Lower lobe of right lung (tissue), 2 donors: ENCODE data around the gene EPHB3. TPM values are rescaled to one million over a fixed set of nuclear protein-coding genes. Genes with fewer than 3 reads are reported as not detected.

Source experiments
- ATAC-seq, 2 donors: fragments of 200-7000 bp; cut with Tn5 transposase; one replicate each; pipeline ENCODE4 v1.9.1; 2020 to 2022; ENCODE audit warnings: mild to moderate bottlenecking in 2 of 2, moderate library complexity in 2 of 2
- DNase-seq: peaks from one replicate; pipeline ENCODE4 v3.0.0-alpha.2; 2020
- H3K27ac ChIP-seq: fragments of 200-600 bp; one replicate; pipeline ENCODE4 v1.8.0; 2022
- H3K27me3 ChIP-seq: fragments of 200-600 bp; one replicate; pipeline ENCODE4 v1.8.0; 2022; ENCODE audit warnings: low read depth
- H3K36me3 ChIP-seq: fragments of 200-600 bp; one replicate; pipeline ENCODE4 v1.8.0; 2022; ENCODE audit warnings: mild to moderate bottlenecking
- H3K4me1 ChIP-seq: fragments of 200-600 bp; one replicate; pipeline ENCODE4 v1.8.0; 2022
- H3K4me3 ChIP-seq: fragments of 200-600 bp; one replicate; pipeline ENCODE4 v1.8.0; 2022; ENCODE audit warnings: mild to moderate bottlenecking
- H3K9me3 ChIP-seq: fragments of 200-600 bp; one replicate; pipeline ENCODE4 v1.8.0; 2022
- CTCF ChIP-seq: fragments of 200-600 bp; IDR thresholded peaks from one replicate; pipeline ENCODE4 v1.8.0; 2022; ENCODE audit warnings: antibody characterized with exemption, mild to moderate bottlenecking
- intact Hi-C: fragments of 100-400 bp; cut with DNase I; formaldehyde crosslinking; loops from one replicate; pipeline ENCODE4 v1.11.0; 2022
- long read RNA-seq: library from polyadenylated mRNA; unstranded; transcript quantifications from one replicate; pipeline ENCODE4 v2.0.0, GENCODE V29; 2021
- total RNA-seq: library from RNA; stranded (reverse); fragmentation: NEBNext Ultra II Directional; extraction: Animal tissue kit (Norgen Biotek cat#: 25700); gene quantifications from one replicate; pipeline ENCODE4 v1.2.1, GENCODE V29; 2021
- donor health status: DM: no; HTN: yes; CAD: no; lungs with severe emphysema.

The EPHB3 gene
- total RNA-seq, result 4.9 TPM
- long read RNA-seq, full-length matches to known transcripts, result 6 of 15 reads
- long read RNA-seq, partial matches to known transcripts, result 8 of 15 reads
- long read RNA-seq, other reads (novel, unspliced or antisense), result 1 of 15 reads

GRCh38 chr3:184561061-184561912 is at the start of gene EPHB3:
Gene EPHB3, plus strand, starts transcription at chr3:184561785. Its CDS starts 451 bp downstream, at chr3:184562236.
- H3K27me3 ChIP-seq, result peaks cover 5% of the 10 kb centered on the region
- H3K4me1 ChIP-seq, result peaks cover 40% of the 10 kb centered on the region
- TF ChIP-seq CTCF, result peak; percentile 99
- intact Hi-C loops, result no loop called here
- no peaks in the 10 kb centered on the region for H3K36me3 ChIP-seq
- DNase-seq (peak; percentile 99), ATAC-seq (peak; percentile 92 to 94)
- no peaks in the 10 kb centered on the region for H3K9me3 ChIP-seq
- peak within 1 kb of the TSS; percentile 56 for H3K27ac ChIP-seq
- H3K4me3 ChIP-seq, result peak within 1 kb of the TSS; percentile 66

DNA sequence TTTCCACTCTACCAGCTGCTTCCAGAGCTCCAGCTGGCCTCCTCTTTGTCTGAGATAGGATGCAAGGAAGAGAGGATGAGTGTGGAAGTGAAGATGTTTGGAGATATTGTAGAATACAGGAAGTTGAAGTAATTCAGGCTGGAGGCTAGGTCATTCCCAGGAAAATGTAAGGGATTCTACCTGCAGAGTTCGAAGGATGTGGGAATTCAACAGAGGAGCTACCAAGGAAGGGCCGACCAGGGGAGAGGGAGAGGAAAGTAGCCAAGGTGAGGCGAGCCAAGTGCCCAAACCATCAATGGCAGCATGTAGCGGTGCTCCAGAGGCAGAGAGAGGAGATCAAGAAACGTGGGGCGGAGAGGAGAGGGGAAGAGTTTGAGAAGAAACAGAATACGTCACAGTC is 49.0 kb upstream of the EPHB3 start:
- Histone ChIP-seq H3K27me3 (peaks cover 33% of the 10 kb centered on the region), H3K4me3 (no peak overlapping the region), H3K9me3 (no peaks in the 10 kb centered on the region), H3K27ac (no peak overlapping the region), H3K36me3 (no peaks in the 10 kb centered on the region), H3K4me1 (peaks cover 20% of the 10 kb centered on the region)
- intact Hi-C loops, result no loop called here
- DNase-seq (no peak), ATAC-seq (no peak)
- TF ChIP-seq CTCF, result no peak

- DNase-seq, result peak; percentile 88
- peaks cover 20% of the 10 kb centered on the region for H3K4me1 ChIP-seq
- TF ChIP-seq CTCF, result peak; percentile 88
- H3K4me3 ChIP-seq, result peak overlapping the region; percentile 51
- no peaks in the 10 kb centered on the region for H3K36me3 ChIP-seq
- ATAC-seq, result peak; percentile 97 to 99
- H3K9me3 ChIP-seq, result no peaks in the 10 kb centered on the region
- H3K27me3 ChIP-seq, result peaks cover 37% of the 10 kb centered on the region
- H3K27ac ChIP-seq, result peak overlapping the region; percentile 32
- intact Hi-C loops, result no loop called here
Measured at GRCh38 chr3:184513276-184514170, 48.1 kb upstream of the EPHB3 start.

DNA sequence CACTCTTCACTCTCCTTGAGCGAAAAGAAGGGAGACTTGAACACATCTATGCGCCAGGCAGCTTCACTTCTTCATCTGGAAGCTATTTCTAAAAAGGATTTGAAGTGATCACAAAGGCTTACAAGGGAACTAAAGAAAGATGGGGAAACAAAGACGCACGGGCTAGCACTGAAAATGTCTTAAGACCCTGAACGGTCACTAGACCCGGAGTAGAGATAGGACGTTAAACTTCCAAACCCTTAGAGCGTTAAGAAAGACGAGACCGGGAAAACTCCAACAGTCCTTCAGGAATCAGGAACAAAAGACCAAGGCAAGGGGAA is 47.5 kb upstream of the EPHB3 start:
- no peak for ATAC-seq
- Histone ChIP-seq H3K27me3 (peaks cover 37% of the 10 kb centered on the region), H3K9me3 (no peaks in the 10 kb centered on the region), H3K4me3 (peak overlapping the region; percentile 51), H3K27ac (peak overlapping the region; percentile 32), H3K4me1 (peaks cover 20% of the 10 kb centered on the region), H3K36me3 (no peaks in the 10 kb centered on the region)
- intact Hi-C loops, result no loop called here
- DNase-seq, result no peak
- no peak for TF ChIP-seq CTCF

DNA sequence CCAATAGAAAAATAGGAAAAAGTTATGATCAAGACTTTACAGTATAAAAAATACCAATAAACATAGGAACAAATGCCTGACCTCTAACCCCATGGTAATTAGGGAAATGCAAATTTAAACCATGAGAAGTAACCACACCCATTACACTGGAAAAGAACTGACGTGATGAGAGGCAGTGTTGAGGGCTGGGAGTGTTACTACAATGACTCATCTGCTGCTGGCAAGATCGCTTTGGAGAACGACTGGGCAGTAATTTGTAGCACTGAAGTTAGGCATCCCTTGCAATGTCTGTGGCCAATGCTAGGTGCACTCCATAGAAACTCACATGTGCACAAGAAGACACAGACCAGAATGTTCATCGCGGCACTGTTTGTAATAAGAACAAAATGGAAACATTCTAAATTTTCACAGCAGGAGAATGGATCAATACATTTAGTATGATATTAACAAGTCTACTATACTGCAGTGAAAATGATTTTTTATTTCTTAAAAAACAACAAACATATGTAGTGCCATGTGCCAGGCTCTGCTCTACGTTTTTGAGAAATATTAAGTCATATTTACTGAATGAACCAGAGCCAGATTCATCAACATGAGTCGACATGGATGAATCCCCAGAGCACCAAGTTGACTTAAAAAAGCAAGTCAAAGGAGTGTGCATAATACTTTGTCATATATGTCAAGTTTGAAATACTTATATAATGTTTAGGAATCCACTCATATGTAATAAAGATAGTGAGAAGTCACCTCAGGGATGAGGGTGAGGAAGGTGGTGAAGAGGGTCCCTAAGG is 37.6 kb upstream of the EPHB3 start:
- Histone ChIP-seq H3K36me3 (no peaks in the 10 kb centered on the region), H3K4me3 (no peak overlapping the region), H3K27ac (no peak overlapping the region), H3K27me3 (peaks cover 35% of the 10 kb centered on the region), H3K9me3 (no peaks in the 10 kb centered on the region), H3K4me1 (peaks cover 12% of the 10 kb centered on the region)
- no peak for TF ChIP-seq CTCF
- peak; percentile 40 to 86 for ATAC-seq
- intact Hi-C loops, result no loop called here
- no peak for DNase-seq
